Activated CD4-positive, alpha-beta T cell treated with anti-CD3 and anti-CD28 coated beads for 1 hour (primary cell): ENCODE results near the gene HDAC4.

Source experiments
- DNase-seq: peaks from one replicate; pipeline ENCODE4 v3.0.0-alpha.2; 2020

HDAC4 gene

DNA sequence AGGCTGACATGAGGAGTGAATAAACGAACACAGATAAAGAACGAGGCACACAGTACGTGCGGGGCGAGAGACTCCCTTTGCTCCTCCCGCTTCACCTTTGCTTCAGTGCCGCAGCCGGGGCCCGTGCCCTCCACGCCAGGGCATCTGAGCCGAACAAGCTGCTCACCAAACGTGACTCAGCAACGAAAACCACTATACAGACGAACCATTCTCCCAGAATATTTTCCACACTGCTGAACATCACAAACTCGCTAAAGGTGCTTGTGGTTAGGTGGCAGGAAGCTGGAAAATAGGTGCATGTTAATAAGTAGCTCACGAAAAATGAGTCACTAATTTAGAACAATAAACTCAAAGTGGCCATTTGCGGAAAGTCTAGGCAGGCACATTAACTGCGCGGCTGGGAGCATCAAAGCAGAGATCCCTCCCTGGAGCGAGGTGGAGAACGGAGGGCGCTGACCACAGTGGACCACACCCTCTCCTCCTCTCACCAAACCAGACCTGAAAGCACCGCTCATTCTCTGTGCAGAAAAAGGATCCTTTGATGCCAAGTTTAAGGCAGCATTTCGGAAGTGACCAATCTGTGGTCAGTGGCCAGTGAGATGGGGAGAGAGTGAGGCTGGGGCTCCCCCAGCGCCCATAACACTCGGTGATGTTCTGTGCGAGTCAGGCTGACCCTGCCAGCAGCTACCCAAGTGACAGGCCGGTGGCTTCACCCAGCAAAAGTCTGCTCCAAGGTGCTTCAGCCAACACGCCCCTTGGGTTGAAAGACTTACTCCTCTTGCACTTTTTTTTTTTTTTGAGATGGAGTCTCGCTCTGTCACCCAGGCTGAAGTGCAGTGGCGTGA lies 153.2 kb downstream of the HDAC4 start:
- no peak for DNase-seq

GRCh38 chr2:239246723-239247122 lies 154.1 kb downstream of the HDAC4 start:
- DNase-seq = no peak

DNA sequence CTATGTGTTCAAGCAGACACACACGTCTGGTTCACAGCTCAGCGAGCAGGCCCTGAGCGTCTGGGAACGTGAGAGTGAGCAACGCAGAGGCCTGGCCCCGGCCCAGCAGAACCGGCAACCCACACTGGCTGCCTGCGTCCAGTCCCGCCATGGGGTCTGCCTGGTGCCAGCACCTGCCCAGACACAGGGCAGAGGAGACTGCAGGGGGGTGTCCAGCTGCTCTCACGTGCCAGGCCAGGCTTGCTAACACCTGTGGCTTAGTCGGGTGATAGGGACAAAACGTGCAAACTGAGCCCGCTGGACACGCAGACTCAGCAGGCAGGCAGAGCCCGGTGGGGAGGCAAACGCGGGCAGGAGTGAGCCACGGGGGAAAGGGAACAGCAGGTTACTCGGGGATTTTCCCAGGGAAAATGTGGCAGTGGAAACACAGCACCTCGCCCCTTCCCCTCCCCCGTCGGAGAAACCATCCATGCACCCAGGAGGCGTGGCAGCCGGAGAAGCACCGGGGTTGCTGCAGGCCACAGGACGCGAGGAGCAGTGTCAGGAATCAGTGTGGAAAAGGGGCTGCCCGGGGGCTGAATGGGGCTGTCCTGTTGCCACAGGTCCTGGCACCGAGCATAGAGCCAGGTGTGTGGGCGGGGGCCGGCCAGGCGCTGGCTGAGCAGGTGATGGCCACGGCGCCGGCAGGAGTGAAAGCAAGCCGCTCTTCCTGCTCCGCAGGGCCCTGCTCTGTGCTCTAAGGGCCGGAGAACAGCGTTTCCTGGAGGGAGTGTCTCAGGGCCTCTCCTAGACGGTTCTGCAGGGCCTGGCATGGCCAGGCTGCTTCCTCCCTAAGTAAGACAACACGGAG lies 154.7 kb downstream of the HDAC4 start:
- no peak for DNase-seq

- no peak for DNase-seq
These were observed 155.7 kb downstream of the HDAC4 start for GRCh38 chr2:239245107-239245506.

DNA sequence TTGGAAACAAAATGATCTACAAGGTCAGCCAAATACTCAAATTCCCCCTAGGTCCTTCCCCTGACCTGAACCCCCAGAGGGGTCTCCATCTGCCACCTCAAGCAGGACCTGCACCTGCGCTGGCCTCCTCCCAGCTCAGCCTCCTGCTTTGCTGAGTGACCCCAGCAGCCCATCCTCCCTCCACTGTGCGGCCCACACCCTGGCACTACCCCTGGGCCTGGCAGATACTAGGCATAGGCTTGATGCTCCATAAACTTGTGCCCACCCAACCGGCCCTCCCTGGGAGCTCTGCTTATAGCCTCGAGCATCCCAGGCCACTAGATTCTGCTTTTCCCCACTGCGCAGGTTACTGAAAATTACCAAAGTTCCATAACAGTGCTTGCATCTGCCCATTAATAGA lies 156.2 kb downstream of the HDAC4 start:
- DNase-seq = no peak

GRCh38 chr2:239241431-239241960 lies 159.3 kb downstream of the HDAC4 start:
- DNase-seq = no peak

DNA sequence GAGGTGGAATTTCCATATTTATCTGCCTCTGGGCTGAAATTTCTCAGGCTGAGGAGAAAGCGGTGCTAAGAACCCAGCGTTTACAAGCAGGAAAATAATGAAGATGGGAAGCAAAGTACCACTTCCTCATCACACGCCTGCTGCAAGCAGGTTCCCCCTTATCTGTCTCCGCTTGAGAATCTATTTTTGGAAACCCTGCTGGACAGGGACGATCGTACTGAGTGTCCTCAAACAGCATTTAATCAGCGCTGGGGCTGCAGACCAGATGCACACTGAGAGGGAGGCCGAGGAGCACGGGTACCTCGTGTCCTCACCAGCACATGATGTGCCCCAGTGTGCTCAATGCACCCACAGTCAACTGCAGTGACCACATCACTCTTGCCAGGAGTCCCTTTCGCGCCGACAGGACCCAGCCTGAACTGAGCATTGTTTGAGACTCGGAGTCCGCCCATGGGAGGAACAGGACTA lies 160.4 kb downstream of the HDAC4 start:
- no peak for DNase-seq

DNA sequence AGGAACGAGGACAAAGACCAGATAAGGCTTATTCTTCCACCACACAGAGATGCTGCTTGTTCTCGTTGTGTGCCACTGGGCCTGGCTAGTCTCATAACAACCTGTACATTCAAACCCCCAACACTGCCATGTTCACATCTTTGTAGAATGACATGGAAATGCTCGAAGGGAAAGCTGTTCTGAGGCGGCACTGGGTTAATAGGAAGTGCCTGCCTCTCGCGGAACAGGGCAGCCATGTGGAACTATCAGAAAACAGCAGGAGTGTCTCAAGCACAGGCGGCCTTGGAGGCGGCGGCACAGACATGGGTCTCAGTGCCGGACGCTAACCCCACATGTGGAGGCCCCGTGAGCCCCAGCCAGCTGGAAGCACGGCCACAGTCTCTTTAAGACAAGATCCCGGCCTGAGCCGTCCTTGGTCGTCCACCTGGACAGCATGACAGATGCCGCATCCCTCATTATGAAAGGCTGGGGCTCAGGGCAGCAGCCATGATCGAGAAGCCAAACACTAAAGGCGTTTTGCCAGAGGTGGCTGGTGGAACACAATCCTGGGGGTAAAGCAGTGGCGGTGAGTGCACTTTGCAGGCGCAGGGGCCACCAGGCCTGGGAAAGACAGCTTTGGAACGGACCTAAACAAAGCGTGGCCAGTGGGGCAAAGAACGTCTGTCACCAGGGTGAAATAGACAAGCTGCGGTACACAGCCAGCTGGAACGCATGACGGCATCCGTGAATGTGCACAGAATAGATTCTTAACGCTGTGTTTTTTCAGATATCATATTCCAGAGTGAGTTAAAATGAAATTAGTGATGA lies 161.0 kb downstream of the HDAC4 start:
- no peak for DNase-seq

GRCh38 chr2:239238839-239239606 lies 161.8 kb downstream of the HDAC4 start:
- no peak for DNase-seq

GRCh38 chr2:239238381-239238780 lies 162.4 kb downstream of the HDAC4 start:
- no peak for DNase-seq

DNA sequence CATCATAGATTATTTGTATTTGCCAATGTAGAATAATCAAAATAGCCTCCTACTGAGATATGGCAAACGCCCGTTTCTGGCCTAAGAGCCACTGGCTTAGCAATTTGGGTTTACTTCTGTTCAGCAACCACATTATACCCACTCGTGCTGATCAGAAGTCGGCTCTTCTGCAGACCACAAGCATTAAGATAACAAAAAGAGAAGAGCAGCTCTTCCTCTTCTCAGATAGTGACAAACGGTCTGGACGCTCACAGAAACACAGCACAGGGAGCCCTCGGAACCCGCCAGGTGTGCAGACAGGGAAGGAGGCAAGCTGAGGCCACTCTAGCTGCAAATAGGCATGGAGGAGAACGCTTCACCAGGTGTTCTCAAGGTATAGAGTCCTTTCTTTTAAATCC lies 164.0 kb downstream of the HDAC4 start:
- no peak for DNase-seq

GRCh38 chr2:239236043-239236807 lies 164.6 kb downstream of the HDAC4 start:
- no peak for DNase-seq

DNA sequence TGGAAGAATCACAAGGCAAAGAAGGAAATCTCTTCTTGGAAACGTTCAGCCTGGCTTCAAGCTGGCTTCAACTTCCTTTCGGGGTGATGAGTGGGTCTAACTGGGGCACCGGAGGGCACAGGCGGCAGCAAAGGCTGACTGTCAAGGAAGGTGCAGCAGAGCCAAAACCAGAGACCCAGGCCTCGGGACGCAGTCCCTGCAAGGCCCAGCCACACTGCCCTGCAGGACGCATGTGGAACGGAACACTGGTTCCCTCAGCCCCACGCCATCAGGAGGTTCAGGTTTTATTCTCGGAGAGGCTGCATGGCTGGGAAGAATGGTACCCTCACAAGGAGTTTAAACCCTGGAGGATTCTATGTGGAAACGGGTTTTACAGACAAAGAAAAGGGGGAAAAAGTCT lies 165.5 kb downstream of the HDAC4 start:
- DNase-seq = no peak

DNA sequence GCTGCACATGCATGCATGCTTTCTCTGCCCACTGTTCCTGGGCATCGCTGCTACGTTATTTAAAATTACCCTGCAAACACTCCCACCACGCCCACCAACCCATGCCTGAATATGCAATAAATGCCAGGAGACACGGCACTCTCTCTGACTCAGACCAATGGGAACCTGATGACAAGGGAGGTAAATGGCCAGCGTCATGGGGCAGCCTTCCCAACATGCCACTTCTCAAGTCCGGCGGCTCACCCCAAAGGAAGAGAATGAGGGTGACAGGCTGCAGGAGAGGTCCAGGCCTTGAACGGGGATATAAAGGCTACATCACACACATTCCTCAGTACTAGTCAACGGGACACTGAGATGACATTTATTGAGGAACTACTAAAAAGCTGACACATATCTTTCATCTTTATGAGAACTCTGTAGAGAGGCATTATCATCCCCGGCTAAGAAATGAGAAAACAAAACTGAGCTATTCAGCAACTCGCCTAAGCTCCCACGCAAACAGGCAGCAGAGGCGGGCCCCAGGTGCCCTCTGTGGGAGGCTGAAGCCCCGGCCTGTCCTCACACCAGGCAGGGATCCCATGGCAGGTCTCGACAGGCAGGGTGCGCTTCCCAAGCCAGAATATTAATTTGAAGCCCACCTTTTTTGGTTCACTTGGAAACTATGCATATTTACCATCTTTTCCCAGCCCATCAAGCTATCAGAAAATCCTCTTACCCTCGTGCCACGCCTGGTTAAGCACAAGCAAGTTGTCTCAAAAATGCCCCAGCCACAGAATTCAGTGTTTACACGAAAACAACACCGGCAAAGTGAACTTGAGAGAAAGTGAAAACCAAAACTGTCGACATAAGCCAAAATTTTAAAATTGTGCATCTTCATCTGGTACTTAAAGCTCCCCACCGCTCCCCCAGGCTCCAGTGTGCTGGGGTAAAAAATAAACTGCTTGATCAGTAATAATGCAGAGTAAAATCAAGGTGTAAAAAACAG lies 166.3 kb downstream of the HDAC4 start:
- no peak for DNase-seq

- DNase-seq = no peak
These were observed 167.2 kb downstream of the HDAC4 start for GRCh38 chr2:239233576-239233975.

DNA sequence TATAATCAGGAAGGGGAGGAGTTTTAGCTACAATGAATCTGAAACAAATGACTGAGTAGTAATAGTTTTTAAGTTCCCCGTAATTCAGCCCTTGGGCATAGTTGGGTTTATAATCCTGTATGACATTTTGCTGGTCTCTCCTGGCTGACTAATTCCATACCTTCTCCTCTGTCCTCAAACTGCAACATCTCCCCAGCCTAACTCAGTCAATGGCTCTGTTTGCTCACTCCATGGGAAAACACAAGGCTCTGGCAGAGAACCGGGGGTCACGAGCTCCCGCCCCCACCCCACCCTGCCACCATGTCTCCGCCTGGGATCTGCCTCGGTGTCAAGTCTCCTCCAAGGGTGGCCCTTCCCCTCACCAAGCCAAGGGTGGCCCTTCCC lies 168.6 kb downstream of the HDAC4 start:
- DNase-seq = no peak

DNA sequence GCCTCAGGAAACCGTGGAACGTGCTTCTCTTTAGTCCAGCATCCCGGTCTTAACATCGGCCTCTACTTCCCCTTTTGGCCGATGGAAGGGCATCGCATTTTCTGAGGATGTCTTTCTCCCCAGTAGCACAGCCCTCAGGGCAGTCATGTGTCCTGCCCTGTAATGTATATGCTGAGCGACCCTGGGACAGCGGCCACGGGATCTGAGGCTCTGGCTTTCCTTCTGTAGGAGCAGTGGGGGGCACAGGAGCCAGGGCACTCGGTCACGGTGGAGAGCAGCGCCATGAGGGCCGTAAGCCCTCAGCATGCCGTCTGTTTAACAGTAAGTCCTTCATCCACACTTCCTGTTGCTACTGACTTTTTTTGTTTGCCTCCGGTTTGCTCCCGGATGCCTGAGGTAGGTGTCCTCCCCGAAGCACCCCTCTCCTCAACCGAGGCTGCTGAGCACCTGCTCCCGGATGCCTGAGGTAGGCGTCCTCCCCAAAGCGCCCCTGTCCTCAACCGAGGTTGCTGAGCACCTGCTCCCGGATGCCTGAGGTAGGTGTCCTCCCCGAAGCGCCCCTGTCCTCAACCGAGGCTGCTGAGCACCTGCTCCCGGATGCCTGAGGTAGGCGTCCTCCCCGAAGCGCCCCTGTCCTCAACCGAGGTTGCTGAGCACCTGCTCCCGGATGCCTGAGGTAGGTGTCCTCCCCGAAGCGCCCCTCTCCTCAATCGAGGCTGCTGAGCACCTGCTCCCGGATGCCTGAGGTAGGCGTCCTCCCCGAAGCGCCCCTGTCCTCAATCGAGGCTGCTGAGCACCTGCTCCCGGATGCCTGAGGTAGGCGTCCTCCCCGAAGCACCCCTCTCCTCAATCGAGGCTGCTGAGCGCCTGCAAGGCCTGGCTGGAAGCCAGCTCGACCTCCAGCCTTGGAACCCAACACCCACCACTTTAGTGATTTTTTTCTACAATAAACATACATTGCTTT lies 169.3 kb downstream of the HDAC4 start:
- no peak for DNase-seq

- no peak for DNase-seq
These were observed 170.3 kb downstream of the HDAC4 start for GRCh38 chr2:239230318-239231052.
